IPS-20b (cell line): ENCODE data around the gene RPLP2.

ENCODE experiments used
- H3K27ac ChIP-seq: one replicate; pipeline ENCODE4 v1.5.1; 2013; ENCODE audit warnings: low read length
- H3K27me3 ChIP-seq: 2 replicates; pipeline ENCODE4 v1.6.1; 2013; ENCODE audit warnings: mild to moderate bottlenecking, low read length, inconsistent platforms; ENCODE audit not compliant: insufficient read depth
- H3K36me3 ChIP-seq: 2 replicates; pipeline ENCODE4 v1.6.1; 2013; ENCODE audit warnings: low read depth, mild to moderate bottlenecking, inconsistent platforms, low read length, moderate library complexity; ENCODE audit not compliant: insufficient read depth
- H3K4me1 ChIP-seq: 2 replicates; pipeline ENCODE4 v1.6.1; 2013; ENCODE audit warnings: mild to moderate bottlenecking, control low read depth, inconsistent platforms, low read length, moderate library complexity; ENCODE audit not compliant: insufficient read depth
- H3K4me3 ChIP-seq: 2 replicates; pipeline ENCODE4 v1.5.1; 2013; ENCODE audit warnings: mild to moderate bottlenecking, low read length, inconsistent platforms
- H3K9ac ChIP-seq: 2 replicates; pipeline ENCODE4 v1.6.1; 2013; ENCODE audit warnings: low read depth, mild to moderate bottlenecking, inconsistent platforms, low read length, moderate library complexity
- H3K9me3 ChIP-seq: 2 replicates; pipeline ENCODE4 v1.6.1; 2013; ENCODE audit warnings: mild to moderate bottlenecking, low read depth, low read length, inconsistent platforms; ENCODE audit not compliant: insufficient read depth

The RPLP2 gene

GRCh38 chr11:831118-831864 lies 21.5 kb downstream of the RPLP2 start:
- H3K9me3 ChIP-seq, result no peaks in the 10 kb centered on the region
- no peak overlapping the region for H3K27ac ChIP-seq
- H3K4me3 ChIP-seq, result peak overlapping the region; percentile 56
- H3K36me3 ChIP-seq, result no peaks in the 10 kb centered on the region
- peaks cover 25% of the 10 kb centered on the region for H3K4me1 ChIP-seq
- no peak overlapping the region for H3K9ac ChIP-seq
- H3K27me3 ChIP-seq, result peaks cover 70% of the 10 kb centered on the region

GRCh38 chr11:831961-832528 lies 22.3 kb downstream of the RPLP2 start:
- Histone ChIP-seq H3K36me3 (peaks cover 6% of the 10 kb centered on the region; the same call in 1 of the 2 replicates), H3K27ac (no peak overlapping the region), H3K4me3 (peak overlapping the region; percentile 53), H3K4me1 (peaks cover 25% of the 10 kb centered on the region), H3K9me3 (no peaks in the 10 kb centered on the region), H3K9ac (no peak overlapping the region), H3K27me3 (peaks cover 62% of the 10 kb centered on the region)

- Histone ChIP-seq H3K36me3 (peaks cover 12% of the 10 kb centered on the region; the same call in 1 of the 2 replicates), H3K27me3 (peaks cover 58% of the 10 kb centered on the region), H3K9me3 (no peaks in the 10 kb centered on the region), H3K4me3 (peak within 1 kb of the TSS; percentile 69), H3K4me1 (peaks cover 25% of the 10 kb centered on the region), H3K9ac (peak within 1 kb of the TSS; percentile 74; the same call in 1 of the 2 replicates), H3K27ac (no peak within 1 kb of the TSS)
These were observed 22.9 kb downstream of the RPLP2 start, which contains the start of gene CD151 for GRCh38 chr11:832529-833113. Gene CD151 (plus strand): TSS chr11:832952. CDS start chr11:836070, 3,118 bp downstream.

GRCh38 chr11:833114-833791 lies 23.5 kb downstream of the RPLP2 start:
- peaks cover 17% of the 10 kb centered on the region; the same call in 1 of the 2 replicates for H3K36me3 ChIP-seq
- peak overlapping the region; percentile 69 for H3K4me3 ChIP-seq
- peak overlapping the region; percentile 74; the same call in 1 of the 2 replicates for H3K9ac ChIP-seq
- H3K27ac ChIP-seq, result no peak overlapping the region
- H3K4me1 ChIP-seq, result peaks cover 19% of the 10 kb centered on the region
- peaks cover 51% of the 10 kb centered on the region for H3K27me3 ChIP-seq
- no peaks in the 10 kb centered on the region for H3K9me3 ChIP-seq

GRCh38 chr11:833849-834311 lies 24.1 kb downstream of the RPLP2 start:
- H3K4me1 ChIP-seq, result peaks cover 18% of the 10 kb centered on the region
- H3K4me3 ChIP-seq, result peak overlapping the region; percentile 69; the same call in 1 of the 2 replicates
- no peaks in the 10 kb centered on the region for H3K9me3 ChIP-seq
- H3K9ac ChIP-seq, result no peak overlapping the region
- no peak overlapping the region for H3K27ac ChIP-seq
- H3K36me3 ChIP-seq, result peaks cover 22% of the 10 kb centered on the region; the same call in 1 of the 2 replicates
- peaks cover 45% of the 10 kb centered on the region for H3K27me3 ChIP-seq

- peaks cover 37% of the 10 kb centered on the region for H3K27me3 ChIP-seq
- no peak overlapping the region for H3K27ac ChIP-seq
- no peak overlapping the region for H3K4me3 ChIP-seq
- H3K9ac ChIP-seq, result no peak overlapping the region
- peaks cover 30% of the 10 kb centered on the region for H3K36me3 ChIP-seq
- H3K9me3 ChIP-seq, result no peaks in the 10 kb centered on the region
- peaks cover 16% of the 10 kb centered on the region for H3K4me1 ChIP-seq
These were observed 24.9 kb downstream of the RPLP2 start for GRCh38 chr11:834371-835316.

- no peak overlapping the region for H3K27ac ChIP-seq
- no peak overlapping the region for H3K9ac ChIP-seq
- peaks cover 43% of the 10 kb centered on the region for H3K36me3 ChIP-seq
These were observed 26.5 kb downstream of the RPLP2 start for GRCh38 chr11:836274-836673.

GRCh38 chr11:836700-837099 lies 26.9 kb downstream of the RPLP2 start:
- Histone ChIP-seq H3K4me1 (peaks cover 19% of the 10 kb centered on the region), H3K36me3 (peaks cover 43% of the 10 kb centered on the region), H3K27ac (no peak overlapping the region)

More at GRCh38 chr11:836274-836673, 26.5 kb downstream of the RPLP2 start:
- Histone ChIP-seq H3K27me3 (peaks cover 21% of the 10 kb centered on the region), H3K9me3 (no peaks in the 10 kb centered on the region), H3K4me3 (no peak overlapping the region), H3K4me1 (peaks cover 21% of the 10 kb centered on the region)

GRCh38 chr11:837189-837989 lies 27.6 kb downstream of the RPLP2 start:
- Histone ChIP-seq H3K27ac (no peak overlapping the region), H3K36me3 (peaks cover 43% of the 10 kb centered on the region), H3K9me3 (no peaks in the 10 kb centered on the region), H3K9ac (no peak overlapping the region), H3K27me3 (peaks cover 10% of the 10 kb centered on the region; the same call in 1 of the 2 replicates), H3K4me1 (peaks cover 13% of the 10 kb centered on the region), H3K4me3 (no peak overlapping the region)

More at GRCh38 chr11:836700-837099, 26.9 kb downstream of the RPLP2 start:
- no peak overlapping the region for H3K4me3 ChIP-seq
- H3K9me3 ChIP-seq, result no peaks in the 10 kb centered on the region
- peaks cover 17% of the 10 kb centered on the region for H3K27me3 ChIP-seq
- no peak overlapping the region for H3K9ac ChIP-seq

- Histone ChIP-seq H3K36me3 (peaks cover 43% of the 10 kb centered on the region), H3K27me3 (peaks cover 8% of the 10 kb centered on the region; the same call in 1 of the 2 replicates), H3K4me3 (no peak overlapping the region), H3K27ac (no peak overlapping the region), H3K4me1 (peaks cover 13% of the 10 kb centered on the region), H3K9me3 (no peaks in the 10 kb centered on the region), H3K9ac (no peak overlapping the region)
These were observed 28.2 kb downstream of the RPLP2 start for GRCh38 chr11:837990-838307.
